IMR-90 (cell line): Measurements from ENCODE around the gene ADGRB3. TPM values are rescaled to one million over a fixed set of nuclear protein-coding genes. Genes with fewer than 3 reads are reported as not detected.

Experiments
- ATAC-seq: fragments of 200-7000 bp; cut with Tn5 transposase; 2 replicates; pipeline ENCODE4 v1.9.1; 2020; ENCODE audit warnings: low read depth, mild to moderate bottlenecking, moderate library complexity
- BruUV-seq: library from RNA; stranded (reverse); fragments of 400-500 nt; replicated peaks from 2 replicates; lab custom pipeline; 2021; lab: Mats Ljungman, UMichigan
- CTCF ChIA-PET: fragments of 300-600 bp; formaldehyde crosslinking; extraction: SDS; loops from one replicate; lab custom pipeline; 2021; ENCODE audit warnings: antibody characterized with exemption; lab: Yijun Ruan, JAX
- POLR2A ChIA-PET: fragments of 300-600 bp; sonication (Branson Sonifier 250); formaldehyde crosslinking; loops from one replicate; lab custom pipeline; 2022; ENCODE audit warnings: antibody characterized with exemption; ENCODE audit not compliant: unreplicated experiment; lab: Charles Lee
- DNase-seq: peaks from one replicate; pipeline ENCODE4 v3.0.0; 2013
- H2AFZ ChIP-seq: replicated peaks from 2 replicates; pipeline ENCODE3; 2013; ENCODE audit warnings: low read length, mild to moderate bottlenecking; ENCODE audit not compliant: poor library complexity
- H2AK5ac ChIP-seq: 2 replicates; pipeline ENCODE4 v1.6.1; 2013; ENCODE audit warnings: low read depth, low read length, inconsistent platforms
- H2AK9ac ChIP-seq: replicated peaks from 2 replicates; pipeline ENCODE3; 2013; ENCODE audit warnings: mild to moderate bottlenecking, low read depth, low read length, moderate library complexity; ENCODE audit not compliant: poor library complexity
- H2BK120ac ChIP-seq: 2 replicates; pipeline ENCODE4 v1.6.1; 2013; ENCODE audit warnings: low read depth, low read length, inconsistent platforms
- H2BK15ac ChIP-seq: 3 replicates; pipeline ENCODE4 v1.6.1; 2013; ENCODE audit warnings: low read depth, low read length, inconsistent platforms
- H2BK20ac ChIP-seq: 2 replicates; pipeline ENCODE4 v1.6.1; 2013; ENCODE audit warnings: low read depth, mild to moderate bottlenecking, inconsistent platforms, low read length, moderate library complexity
- H2BK5ac ChIP-seq: 2 replicates; pipeline ENCODE4 v1.6.1; 2013; ENCODE audit warnings: mild to moderate bottlenecking, low read depth, low read length, inconsistent platforms; ENCODE audit not compliant: poor library complexity, severe bottlenecking
- H3K14ac ChIP-seq: replicated peaks from 2 replicates; pipeline ENCODE4 v1.6.1; 2013; ENCODE audit warnings: low read depth, low read length, inconsistent platforms
- H3K18ac ChIP-seq: 2 replicates; pipeline ENCODE4 v1.6.1; 2013; ENCODE audit warnings: low read depth, low read length, control low read depth
- H3K23ac ChIP-seq: 2 replicates; pipeline ENCODE4 v1.6.1; 2013; ENCODE audit warnings: low read depth, low read length, inconsistent platforms
- H3K27ac ChIP-seq: 2 replicates; pipeline ENCODE4 v1.5.1; 2013; ENCODE audit warnings: mild to moderate bottlenecking, control low read depth, low read length; ENCODE audit not compliant: insufficient read depth
- H3K27me3 ChIP-seq: 2 replicates; pipeline ENCODE4 v1.6.1; 2013; ENCODE audit warnings: low read length; ENCODE audit not compliant: control insufficient read depth, insufficient read depth
- H3K36me3 ChIP-seq: 2 replicates; pipeline ENCODE4 v1.6.1; 2013; ENCODE audit warnings: low read length, mixed read lengths; ENCODE audit not compliant: control insufficient read depth, insufficient read depth
- H3K4ac ChIP-seq: 2 replicates; pipeline ENCODE4 v1.6.1; 2013; ENCODE audit warnings: low read depth, low read length, inconsistent platforms
- H3K4me1 ChIP-seq: 2 replicates; pipeline ENCODE4 v1.6.1; 2013; ENCODE audit warnings: low read length, mixed read lengths; ENCODE audit not compliant: control insufficient read depth, insufficient read depth
- H3K4me2 ChIP-seq: 2 replicates; pipeline ENCODE4 v1.6.1; 2013; ENCODE audit warnings: low read depth, mild to moderate bottlenecking, control low read depth, low read length, moderate library complexity
- H3K4me3 ChIP-seq: 2 replicates; pipeline ENCODE4 v1.5.1; 2013; ENCODE audit warnings: low read depth, mild to moderate bottlenecking, control low read depth, low read length, moderate library complexity; ENCODE audit not compliant: insufficient read depth
- H3K56ac ChIP-seq: 2 replicates; pipeline ENCODE4 v1.6.1; 2013; ENCODE audit warnings: low read length, inconsistent platforms; ENCODE audit not compliant: insufficient read depth; ENCODE audit errors: extremely low read depth
- H3K79me1 ChIP-seq, 2 experiments: 2 replicates each; pipeline ENCODE4 v1.6.1; 2013; ENCODE audit warnings: low read length in 2 of 2, inconsistent platforms in 1 of 2, low read depth in 1 of 2
- H3K9ac ChIP-seq: 2 replicates; pipeline ENCODE4 v1.6.1; 2013; ENCODE audit warnings: low read depth, low read length, control low read depth
- H3K9me1 ChIP-seq: 2 replicates; pipeline ENCODE4 v1.6.1; 2013; ENCODE audit warnings: low read length, inconsistent platforms; ENCODE audit not compliant: insufficient read depth
- H3K9me3 ChIP-seq: 2 replicates; pipeline ENCODE4 v1.6.1; 2013; ENCODE audit warnings: low read length; ENCODE audit not compliant: control insufficient read depth, insufficient read depth
- H4K20me1 ChIP-seq: 2 replicates; pipeline ENCODE4 v1.6.1; 2013; ENCODE audit warnings: low read length, inconsistent platforms; ENCODE audit not compliant: insufficient read depth
- H4K5ac ChIP-seq: 2 replicates; pipeline ENCODE4 v1.6.1; 2013; ENCODE audit warnings: mild to moderate bottlenecking, low read depth, low read length, control low read depth
- H4K8ac ChIP-seq, 2 experiments: 2 replicates each; pipeline ENCODE4 v1.6.1; 2013; ENCODE audit warnings: low read depth in 2 of 2, low read length in 2 of 2, control low read depth in 1 of 2, inconsistent platforms in 1 of 2
- H4K91ac ChIP-seq: 2 replicates; pipeline ENCODE4 v1.6.1; 2013; ENCODE audit warnings: low read depth, low read length, inconsistent platforms; ENCODE audit not compliant: insufficient read depth
- BHLHE40 ChIP-seq: fragments of 150-350 bp; IDR thresholded peaks from 2 replicates; pipeline ENCODE4 v1.6.1; 2016; ENCODE audit warnings: mild to moderate bottlenecking, low read depth, low read length
- CEBPB ChIP-seq: IDR thresholded peaks from 2 replicates; pipeline ENCODE4 v1.6.1; 2012; ENCODE audit warnings: low read depth, low read length, improper control_type of control experiment
- CHD1 ChIP-seq: IDR thresholded peaks from 2 replicates; pipeline ENCODE4 v1.6.1; 2012; ENCODE audit warnings: low read depth, low read length, improper control_type of control experiment
- ELK1 ChIP-seq: fragments of 150-350 bp; IDR thresholded peaks from 2 replicates; pipeline ENCODE4 v1.6.1; 2016; ENCODE audit warnings: low read depth, mild to moderate bottlenecking, low read length, moderate library complexity, borderline replicate concordance
- FOS ChIP-seq: fragments of 150-350 bp; IDR thresholded peaks from 2 replicates; pipeline ENCODE4 v1.6.1; 2016; ENCODE audit warnings: low read depth, low read length
- MAFK ChIP-seq: IDR thresholded peaks from 2 replicates; pipeline ENCODE4 v1.6.1; 2012; ENCODE audit warnings: low read depth, low read length, improper control_type of control experiment
- MAZ ChIP-seq: IDR thresholded peaks from 2 replicates; pipeline ENCODE4 v1.6.1; 2012; ENCODE audit warnings: low read depth, mild to moderate bottlenecking, low read length, improper control_type of control experiment, moderate library complexity, borderline replicate concordance
- MXI1 ChIP-seq: IDR thresholded peaks from 2 replicates; pipeline ENCODE4 v1.6.1; 2012; ENCODE audit warnings: low read depth, mild to moderate bottlenecking, low read length, moderate library complexity, borderline replicate concordance
- POLR2A ChIP-seq: IDR thresholded peaks from 2 replicates; pipeline ENCODE4 v1.6.1; 2012; ENCODE audit warnings: mild to moderate bottlenecking, low read depth, low read length
- RCOR1 ChIP-seq: IDR thresholded peaks from 2 replicates; pipeline ENCODE4 v1.6.1; 2012; ENCODE audit warnings: mild to moderate bottlenecking, low read length, improper control_type of control experiment; ENCODE audit not compliant: insufficient replicate concordance
- RFX5 ChIP-seq: IDR thresholded peaks from 2 replicates; pipeline ENCODE4 v1.8.0; 2012; ENCODE audit warnings: low read depth, mild to moderate bottlenecking, low read length, moderate library complexity
- SMC3 ChIP-seq: fragments of 150-350 bp; IDR thresholded peaks from 2 replicates; pipeline ENCODE4 v1.6.1; 2016; ENCODE audit warnings: low read depth, mild to moderate bottlenecking, antibody characterized with exemption, low read length, moderate library complexity
- WGBS, 2 experiments: methylation state at CpG; one replicate each; pipeline versions ENCODE4 v1.1.5 to v1.1.7; 2013; ENCODE audit warnings: missing lambda C conversion rate in 2 of 2; ENCODE audit not compliant: insufficient read length in 1 of 2; ENCODE audit errors: extremely low coverage in 2 of 2; 5-methylcytosine and 5-hydroxymethylcytosine counted together
- dilution Hi-C: fragments of 300-500 bp; cut with HindIII; formaldehyde crosslinking; loops from one replicate; pipeline ENCODE4 v1.14.3; 2018; ENCODE audit warnings: low sequenced_read_pairs; ENCODE audit not compliant: unreplicated experiment
- in situ Hi-C: fragments of 300-500 bp; cut with MboI; formaldehyde crosslinking; loops from 3 replicates; pipeline ENCODE4 v1.14.3; 2019; ENCODE audit warnings: low sequenced_read_pairs, inconsistent platforms, mixed read lengths
- intact Hi-C: fragments of 100-400 bp; cut with micrococcal nuclease; formaldehyde crosslinking; loops from 2 replicates; pipeline ENCODE4 v1.10.0; 2022
- polyA plus RNA-seq, 3 experiments: library from polyadenylated mRNA; depleted of rRNA; stranded (reverse); fragments of >200 nt; gene quantifications; 2 replicates each; pipeline ENCODE4 v1.2.3, GENCODE V29; 2012; ENCODE audit warnings: low replicate concordance in 1 of 3
- total RNA-seq: library from RNA; depleted of rRNA; stranded (reverse); fragments of >200 nt; gene quantifications from 2 replicates; pipeline ENCODE4 v1.2.3, GENCODE V29; 2012
- TF ChIP-seq, protein P1 (sequence below): fragments of 150-350 bp; IDR thresholded peaks from 2 replicates; pipeline ENCODE4 v1.6.1; 2017; ENCODE audit warnings: mild to moderate bottlenecking, antibody characterized with exemption, low read length, low read depth

Gene ADGRB3
- total and polyA plus RNA-seq, 2 of the 4 experiments (the other 2 are of a cell fraction): not detected

- no peak for TF ChIP-seq CHD1
These were observed 121.6 kb downstream of the ADGRB3 start (continued) for GRCh38 chr6:68756454-68757375.

DNA sequence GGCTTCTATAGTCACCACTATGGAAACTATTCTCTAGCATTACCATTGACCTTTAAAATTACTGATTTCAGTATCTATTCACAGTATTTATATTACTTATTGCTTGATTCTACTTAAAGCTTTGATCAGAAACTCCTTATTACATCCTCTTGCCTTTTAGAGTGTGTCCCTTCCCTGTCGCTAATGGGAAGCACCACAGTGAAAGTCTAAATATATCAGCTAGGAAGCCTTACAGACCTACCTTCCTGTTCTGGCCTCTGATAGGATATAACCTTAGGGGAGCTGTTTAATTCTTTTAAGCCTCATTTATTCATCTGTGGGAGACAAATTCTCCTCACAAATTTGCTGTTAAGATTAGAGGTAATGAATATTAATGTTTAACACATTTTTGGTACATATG is 122.7 kb downstream of the ADGRB3 start:
- BruUV-seq: no TSS peak
- Histone ChIP-seq H2AFZ (no peak overlapping the region), H3K27me3 (no peaks in the 10 kb centered on the region), H3K4me2 (no peak overlapping the region), H3K79me1 (no peaks in the 10 kb centered on the region), H2BK15ac (no peak overlapping the region), H3K9me3 (no peaks in the 10 kb centered on the region), H3K4ac (no peak overlapping the region), H2AK9ac (no peak overlapping the region), H3K18ac (no peak overlapping the region), H4K8ac (no peak overlapping the region), H3K14ac (no peak overlapping the region), H3K9ac (no peak overlapping the region), H2BK5ac (no peak overlapping the region), H3K36me3 (no peaks in the 10 kb centered on the region), H4K91ac (no peak overlapping the region), H4K20me1 (no peaks in the 10 kb centered on the region), H3K4me1 (no peaks in the 10 kb centered on the region), H2BK20ac (no peak overlapping the region), H3K23ac (no peak overlapping the region), H3K4me3 (no peak overlapping the region), H2BK120ac (no peak overlapping the region), H3K9me1 (no peaks in the 10 kb centered on the region), H3K56ac (no peak overlapping the region), H3K27ac (no peak overlapping the region), H2AK5ac (no peak overlapping the region), H4K5ac (no peak overlapping the region)
- WGBS, 2 experiments: no CpG with 5 or more reads among the region's 1 CpG
- dilution Hi-C loops: no loop called here
- DNase-seq (no peak), ATAC-seq (no peak)
- intact Hi-C loops: no loop called here
- in situ Hi-C loops: no loop called here
- ChIA-PET POLR2A (no interaction called here), CTCF (interaction anchor here (0.5 kb wide), 1 partner anchor 196 kb away, joined by 3 read pairs; no protein-coding TSS in a partner anchor)
- TF ChIP-seq CHD1 (no peak), POLR2A (no peak), RFX5 (no peak), RCOR1 (no peak), BHLHE40 (no peak), ELK1 (no peak), CEBPB (no peak), MAFK (no peak), MAZ (no peak), MXI1 (no peak), FOS (no peak), SMC3 (no peak)
- TF ChIP-seq, protein P1, sequence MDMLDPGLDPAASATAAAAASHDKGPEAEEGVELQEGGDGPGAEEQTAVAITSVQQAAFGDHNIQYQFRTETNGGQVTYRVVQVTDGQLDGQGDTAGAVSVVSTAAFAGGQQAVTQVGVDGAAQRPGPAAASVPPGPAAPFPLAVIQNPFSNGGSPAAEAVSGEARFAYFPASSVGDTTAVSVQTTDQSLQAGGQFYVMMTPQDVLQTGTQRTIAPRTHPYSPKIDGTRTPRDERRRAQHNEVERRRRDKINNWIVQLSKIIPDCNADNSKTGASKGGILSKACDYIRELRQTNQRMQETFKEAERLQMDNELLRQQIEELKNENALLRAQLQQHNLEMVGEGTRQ: no peak
